HEK293 (cell line): Measurements from ENCODE around the gene DPM2.

Experiments used
- CTCF ChIP-seq: fragments of 450-650 bp; formaldehyde crosslinking; IDR thresholded peaks from 2 replicates; pipeline ENCODE4 v1.5.1; 2016; ENCODE audit warnings: missing biosample characterization, missing genetic modification characterization
- HOXA7 ChIP-seq: sonication (generic); formaldehyde crosslinking; IDR thresholded peaks from 2 replicates; pipeline ENCODE4 v1.8.1; 2022; ENCODE audit warnings: missing genetic modification reagents, borderline replicate concordance
- KLF1 ChIP-seq: fragments of 450-650 bp; formaldehyde crosslinking; IDR thresholded peaks from 2 replicates; pipeline ENCODE4 v1.5.1; 2016; ENCODE audit warnings: missing biosample characterization, missing genetic modification characterization
- MEIS1 ChIP-seq: sonication (generic); formaldehyde crosslinking; IDR thresholded peaks from 2 replicates; pipeline ENCODE4 v1.8.1; 2022; ENCODE audit warnings: missing genetic modification reagents, mild to moderate bottlenecking, borderline replicate concordance
- MYNN ChIP-seq: fragments of 450-650 bp; formaldehyde crosslinking; IDR thresholded peaks from 2 replicates; pipeline ENCODE4 v1.5.1; 2016; ENCODE audit warnings: missing biosample characterization, missing genetic modification characterization, borderline replicate concordance
- PATZ1 ChIP-seq: fragments of 450-650 bp; formaldehyde crosslinking; IDR thresholded peaks from 2 replicates; pipeline ENCODE4 v1.5.1; 2016; ENCODE audit warnings: missing biosample characterization, missing genetic modification characterization
- SCRT1 ChIP-seq: fragments of 450-650 bp; formaldehyde crosslinking; IDR thresholded peaks from 2 replicates; pipeline ENCODE4 v1.5.1; 2016; ENCODE audit warnings: missing biosample characterization, missing genetic modification characterization, borderline replicate concordance
- ZNF266 ChIP-seq: fragments of 450-650 bp; formaldehyde crosslinking; IDR thresholded peaks from 2 replicates; pipeline ENCODE4 v1.5.1; 2016; ENCODE audit warnings: missing biosample characterization, missing genetic modification characterization, low read depth
- ZNF302 ChIP-seq: fragments of 450-650 bp; formaldehyde crosslinking; IDR thresholded peaks from 2 replicates; pipeline ENCODE4 v1.5.1; 2016; ENCODE audit warnings: missing biosample characterization, missing genetic modification characterization, low read depth
- ZNF324 ChIP-seq: fragments of 450-650 bp; formaldehyde crosslinking; IDR thresholded peaks from 2 replicates; pipeline ENCODE4 v1.5.1; 2016; ENCODE audit warnings: missing biosample characterization, missing genetic modification characterization
- ZNF521 ChIP-seq: fragments of 450-650 bp; formaldehyde crosslinking; IDR thresholded peaks from 2 replicates; pipeline ENCODE4 v1.5.1; 2017; ENCODE audit warnings: missing biosample characterization, mild to moderate bottlenecking, missing genetic modification characterization
- ZNF596 ChIP-seq: fragments of 450-650 bp; IDR thresholded peaks from 2 replicates; pipeline ENCODE4 v1.5.0; 2018; ENCODE audit warnings: missing biosample characterization, mild to moderate bottlenecking, missing genetic modification characterization, moderate library complexity
- ZNF768 ChIP-seq: fragments of 450-650 bp; formaldehyde crosslinking; IDR thresholded peaks from 2 replicates; pipeline ENCODE4 v1.5.1; 2018; ENCODE audit warnings: missing biosample characterization, mild to moderate bottlenecking, missing genetic modification characterization
- TF ChIP-seq, protein P1 (sequence below): fragments of 450-650 bp; formaldehyde crosslinking; IDR thresholded peaks from 2 replicates; pipeline ENCODE4 v1.5.1; 2016; ENCODE audit warnings: missing biosample characterization, missing genetic modification characterization

DNA sequence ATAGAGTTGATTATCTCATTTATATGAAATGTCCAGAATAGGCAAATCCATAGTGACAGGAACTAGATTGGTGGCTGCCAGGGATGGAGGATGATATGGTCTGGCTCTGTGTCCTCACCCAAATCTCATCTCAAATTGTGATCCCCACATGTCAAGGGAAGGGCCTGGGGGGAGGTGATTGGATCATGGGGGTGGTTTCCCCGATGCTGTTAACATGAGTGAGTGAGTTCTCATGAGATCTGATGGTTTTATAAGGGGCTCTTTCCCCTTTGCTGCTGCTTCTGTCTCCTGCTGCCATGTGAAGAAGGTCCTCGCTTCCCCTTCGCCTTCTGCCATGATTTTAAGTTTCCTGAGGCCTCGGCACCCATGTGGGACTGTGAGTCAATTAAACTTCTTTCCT lies 21.7 kb upstream of the DPM2 start:
- no peak for TF ChIP-seq ZNF521
- no peak for TF ChIP-seq ZNF302 (tag by site-specific recombination)
- no peak for TF ChIP-seq MYNN
- no peak for TF ChIP-seq ZNF768 (tag by site-specific recombination)
- no peak for TF ChIP-seq SCRT1 (tag by site-specific recombination)
- TF ChIP-seq PATZ1: no peak
- TF ChIP-seq ZNF596 (tag by site-specific recombination): no peak
- no peak for TF ChIP-seq ZNF266 (tag by site-specific recombination)
- TF ChIP-seq KLF1 (tag by site-specific recombination): no peak
- TF ChIP-seq HOXA7 (CRISPR knock-in tag): no peak
- TF ChIP-seq MEIS1: no peak
- no peak for TF ChIP-seq ZNF324
- TF ChIP-seq CTCF (tag by site-specific recombination): no peak
- TF ChIP-seq, protein P1, sequence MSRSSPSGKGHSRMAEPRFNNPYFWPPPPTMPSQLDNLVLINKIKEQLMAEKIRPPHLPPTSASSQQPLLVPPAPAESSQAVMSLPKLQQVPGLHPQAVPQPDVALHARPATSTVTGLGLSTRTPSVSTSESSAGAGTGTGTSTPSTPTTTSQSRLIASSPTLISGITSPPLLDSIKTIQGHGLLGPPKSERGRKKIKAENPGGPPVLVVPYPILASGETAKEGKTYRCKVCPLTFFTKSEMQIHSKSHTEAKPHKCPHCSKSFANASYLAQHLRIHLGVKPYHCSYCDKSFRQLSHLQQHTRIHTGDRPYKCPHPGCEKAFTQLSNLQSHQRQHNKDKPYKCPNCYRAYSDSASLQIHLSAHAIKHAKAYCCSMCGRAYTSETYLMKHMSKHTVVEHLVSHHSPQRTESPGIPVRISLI (tag by site-specific recombination): no peak
